Measurements from ENCODE around the gene ARID4A.

The ARID4A gene

GRCh38 chr14:58305730-58306129 lies 7.4 kb downstream of the ARID4A start:
- Histone ChIP-seq H3K9ac (ENCODE audit: low read length) (no peak overlapping the region), H3K9me2 (ENCODE audit: low read depth, low read length) (no peaks in the 10 kb centered on the region), H4K20me1 (ENCODE audit: insufficient read depth, low read length) (no peaks in the 10 kb centered on the region), H2AFZ (ENCODE audit: low read length) (no peak overlapping the region), H3K4me3 (ENCODE audit: low read depth, low read length, poor library complexity, severe bottlenecking) (no peak overlapping the region), H3K27ac (ENCODE audit: low read depth, low read length, poor library complexity, severe bottlenecking) (no peak overlapping the region), H3K36me3 (ENCODE audit: insufficient read depth, low read length) (peaks cover 83% of the 10 kb centered on the region), H3K27me3 (ENCODE audit: insufficient read depth, low read length) (no peaks in the 10 kb centered on the region), H3K4me1 (ENCODE audit: insufficient read depth, low read length, severe bottlenecking) (peaks cover 3% of the 10 kb centered on the region), H3K9me3 (ENCODE audit: low read length) (no peaks in the 10 kb centered on the region), H3F3A (ENCODE audit: insufficient read depth, low read length) (no peaks in the 10 kb centered on the region), H3K79me2 (ENCODE audit: insufficient read depth, low read length) (peaks cover 3% of the 10 kb centered on the region; the same call in 1 of the 2 replicates), H3K4me2 (ENCODE audit: low read length) (no peak overlapping the region)
- no peak for TF ChIP-seq CTCF (IDR thresholded peaks at IDR 0.05; ENCODE audit: low read length)
- no peak for TF ChIP-seq EZH2 (IDR thresholded peaks at IDR 0.05; ENCODE audit: borderline replicate concordance, low read length)

GRCh38 chr14:58307597-58308316 lies 9.4 kb downstream of the ARID4A start:
- TF ChIP-seq EZH2 (IDR thresholded peaks at IDR 0.05; ENCODE audit: borderline replicate concordance, low read length): no peak
- TF ChIP-seq CTCF (IDR thresholded peaks at IDR 0.05; ENCODE audit: low read length): no peak
- no peaks in the 10 kb centered on the region for H3K9me2 ChIP-seq (ENCODE audit: low read depth, low read length)
- no peaks in the 10 kb centered on the region for H3F3A ChIP-seq (ENCODE audit: insufficient read depth, low read length)
- no peaks in the 10 kb centered on the region for H3K9me3 ChIP-seq (ENCODE audit: low read length)
- H3K27me3 ChIP-seq (ENCODE audit: insufficient read depth, low read length): no peaks in the 10 kb centered on the region
- no peak overlapping the region for H2AFZ ChIP-seq (ENCODE audit: low read length)
- no peaks in the 10 kb centered on the region for H3K4me1 ChIP-seq (ENCODE audit: insufficient read depth, low read length, severe bottlenecking)
- no peaks in the 10 kb centered on the region for H4K20me1 ChIP-seq (ENCODE audit: insufficient read depth, low read length)
- H3K27ac ChIP-seq (ENCODE audit: low read depth, low read length, poor library complexity, severe bottlenecking): no peak overlapping the region
- no peaks in the 10 kb centered on the region for H3K79me2 ChIP-seq (ENCODE audit: insufficient read depth, low read length)
- H3K36me3 ChIP-seq (ENCODE audit: insufficient read depth, low read length): peaks cover 84% of the 10 kb centered on the region
- no peak overlapping the region for H3K4me2 ChIP-seq (ENCODE audit: low read length)
- H3K9ac ChIP-seq (ENCODE audit: low read length): no peak overlapping the region
- no peak overlapping the region for H3K4me3 ChIP-seq (ENCODE audit: low read depth, low read length, poor library complexity, severe bottlenecking)

- Histone ChIP-seq H3K36me3 (ENCODE audit: insufficient read depth, low read length) (peaks cover 77% of the 10 kb centered on the region), H3K27me3 (ENCODE audit: insufficient read depth, low read length) (no peaks in the 10 kb centered on the region), H3K79me2 (ENCODE audit: insufficient read depth, low read length) (no peaks in the 10 kb centered on the region), H3K9me2 (ENCODE audit: low read depth, low read length) (no peaks in the 10 kb centered on the region), H2AFZ (ENCODE audit: low read length) (no peak overlapping the region), H3K4me3 (ENCODE audit: low read depth, low read length, poor library complexity, severe bottlenecking) (no peak overlapping the region), H3K9me3 (ENCODE audit: low read length) (no peaks in the 10 kb centered on the region), H3K4me2 (ENCODE audit: low read length) (no peak overlapping the region), H3K4me1 (ENCODE audit: insufficient read depth, low read length, severe bottlenecking) (no peaks in the 10 kb centered on the region), H3F3A (ENCODE audit: insufficient read depth, low read length) (no peaks in the 10 kb centered on the region), H3K27ac (ENCODE audit: low read depth, low read length, poor library complexity, severe bottlenecking) (no peak overlapping the region), H3K9ac (ENCODE audit: low read length) (no peak overlapping the region), H4K20me1 (ENCODE audit: insufficient read depth, low read length) (no peaks in the 10 kb centered on the region)
- TF ChIP-seq EZH2 (IDR thresholded peaks at IDR 0.05; ENCODE audit: borderline replicate concordance, low read length): no peak
- TF ChIP-seq CTCF (IDR thresholded peaks at IDR 0.05; ENCODE audit: low read length): no peak
These were observed 10.7 kb downstream of the ARID4A start for GRCh38 chr14:58309086-58309485.
